ENCODE results near the gene KISS1R.
A peak's percentile ranks its signal among the peaks of the same experiment; 100 is the strongest.

Gene KISS1R

DNA sequence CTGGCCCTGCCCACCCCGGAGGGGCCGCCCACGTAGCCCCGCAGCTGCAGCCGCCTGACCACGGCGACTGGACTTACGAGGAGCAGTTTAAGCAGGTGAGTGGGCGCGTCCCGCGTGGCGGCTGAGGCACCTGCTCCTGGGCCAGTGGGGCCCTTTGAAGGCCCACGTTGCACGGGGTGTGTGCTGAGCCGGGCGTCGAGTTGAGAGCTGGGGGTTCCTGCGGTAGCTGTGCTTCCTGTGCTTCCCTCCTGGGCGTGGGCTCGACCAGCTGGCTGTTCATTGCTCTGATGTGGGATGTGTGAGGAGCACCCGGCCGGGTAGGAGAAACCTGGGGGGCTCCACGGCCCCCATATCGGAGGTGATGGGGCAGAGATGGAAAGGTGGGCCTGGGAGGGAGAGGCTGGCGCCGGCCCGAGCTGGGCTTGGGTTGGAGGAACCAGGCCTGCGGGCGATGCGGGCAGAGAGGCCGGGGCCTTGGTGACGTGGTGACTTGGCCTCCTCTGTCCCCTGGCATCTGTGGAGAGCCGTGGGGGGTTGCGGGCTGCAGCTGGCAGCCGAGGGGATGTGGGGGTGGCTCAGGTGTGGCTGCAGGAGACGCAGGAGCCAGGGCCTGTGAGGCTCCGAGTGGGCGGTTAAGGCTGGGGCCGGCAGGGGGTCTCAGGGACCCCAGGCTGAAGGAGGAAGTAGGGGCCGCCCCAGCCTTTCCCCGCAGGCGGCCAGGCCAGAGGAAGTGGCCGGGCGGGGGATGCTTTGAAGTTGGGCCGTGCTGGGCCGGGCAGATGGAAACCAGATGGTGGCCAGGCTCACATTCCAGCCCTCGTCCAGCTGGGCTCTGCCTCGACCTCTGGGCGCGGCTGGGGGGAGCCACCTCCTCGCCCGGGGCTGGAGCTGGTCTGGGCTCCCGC lies 15.8 kb downstream of the KISS1R start:
- Histone ChIP-seq H4K8ac (ENCODE audit: low read depth, low read length) (peak overlapping the region; percentile 65), H2AFZ (ENCODE audit: low read length) (no peak overlapping the region), H2BK5ac (ENCODE audit: low read length) (peak overlapping the region; percentile 90), H3K4me1 (ENCODE audit: control insufficient read depth in 2 of 2, insufficient read depth in 1 of 2, low read depth in 1 of 2, low read length in 2 of 2) (peaks cover 4 to 9% of the 10 kb centered on the region in 2 donors), H2AK5ac (ENCODE audit: low read depth, low read length) (peak overlapping the region; percentile 81), H3K27ac (replicated peaks; ENCODE audit: low read length) (peak overlapping the region; percentile 59), H2BK12ac (ENCODE audit: low read length) (peak overlapping the region; percentile 41), H3K9ac (ENCODE audit: low read depth, low read length, poor library complexity) (peak overlapping the region; percentile 81), H3K36me3 (replicated peaks in 1 of 2; ENCODE audit: control insufficient read depth in 2 of 2, insufficient read depth in 2 of 2, low read length in 2 of 2) (peaks cover 32 to 80% of the 10 kb centered on the region in 2 donors), H3K4me3 (ENCODE audit: low read length in 2 of 2) (no peak overlapping the region), H2BK120ac (ENCODE audit: low read depth, low read length) (no peak overlapping the region), H3K18ac (ENCODE audit: low read length) (peak overlapping the region; percentile 94), H3K79me1 (ENCODE audit: low read depth, low read length) (peaks cover 34% of the 10 kb centered on the region), H3K4ac (ENCODE audit: low read length) (peak overlapping the region; percentile 84), H3K27me3 (ENCODE audit: control insufficient read depth in 3 of 3, insufficient read depth in 3 of 3, low read depth in 1 of 3, low read length in 3 of 3) (no peaks in the 10 kb centered on the region), H3K4me2 (ENCODE audit: insufficient read depth, low read length, poor library complexity, severe bottlenecking) (peak overlapping the region; percentile 18), H3K14ac (ENCODE audit: low read length) (peak overlapping the region; percentile 94), H2BK15ac (ENCODE audit: low read length) (no peak overlapping the region), H4K91ac (ENCODE audit: low read depth, low read length, poor library complexity) (no peak overlapping the region), H3K9me3 (replicated peaks in 1 of 2; ENCODE audit: control insufficient read depth in 2 of 2, insufficient read depth in 1 of 2, low read depth in 1 of 2, low read length in 2 of 2) (peaks cover 0 to 3% of the 10 kb centered on the region in 2 donors), H3K23ac (ENCODE audit: low read depth, low read length, poor library complexity) (peak overlapping the region; percentile 43)
- no CpG with 5 or more reads among the region's 54 CpGs for WGBS, 2 donors (ENCODE audit: extremely low coverage in 2 of 2, insufficient read length in 2 of 2, insufficient replicate concordance in 1 of 2)
- no peak for DNase-seq (ENCODE audit: low spot score)

DNA sequence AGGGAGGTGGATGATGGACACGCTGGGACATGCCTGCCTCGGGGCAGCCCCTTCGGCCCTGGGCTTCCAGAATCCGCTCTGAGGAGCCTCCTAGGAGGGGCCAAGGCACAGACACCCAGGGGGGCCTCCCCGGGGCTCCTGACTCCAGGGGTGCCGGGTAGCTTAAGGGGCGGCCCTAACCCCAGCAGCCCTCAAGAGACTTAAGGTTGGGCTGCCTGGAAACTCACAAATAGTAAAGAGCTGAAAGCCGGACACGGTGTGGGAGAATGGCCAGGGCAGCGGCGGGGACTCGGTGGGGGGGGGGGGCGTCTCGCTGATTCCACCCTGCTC lies 16.4 kb downstream of the KISS1R start:
- H3K9me3 ChIP-seq (replicated peaks in 1 of 2; ENCODE audit: control insufficient read depth in 2 of 2, insufficient read depth in 1 of 2, low read depth in 1 of 2, low read length in 2 of 2), result peaks cover 0 to 3% of the 10 kb centered on the region in 2 donors
- no peak overlapping the region for H2BK120ac ChIP-seq (ENCODE audit: low read depth, low read length)
- no peak overlapping the region for H2BK15ac ChIP-seq (ENCODE audit: low read length)
- H3K4me2 ChIP-seq (ENCODE audit: insufficient read depth, low read length, poor library complexity, severe bottlenecking), result peak overlapping the region; percentile 18
- DNase-seq (ENCODE audit: low spot score), result no peak
- peaks cover 35% of the 10 kb centered on the region for H3K79me1 ChIP-seq (ENCODE audit: low read depth, low read length)
- peaks cover 37 to 81% of the 10 kb centered on the region in 2 donors for H3K36me3 ChIP-seq (replicated peaks in 1 of 2; ENCODE audit: control insufficient read depth in 2 of 2, insufficient read depth in 2 of 2, low read length in 2 of 2)
- H3K4ac ChIP-seq (ENCODE audit: low read length), result no peak overlapping the region
- no peak overlapping the region for H2BK12ac ChIP-seq (ENCODE audit: low read length)
- no peak overlapping the region for H3K23ac ChIP-seq (ENCODE audit: low read depth, low read length, poor library complexity)
- no peak overlapping the region for H4K91ac ChIP-seq (ENCODE audit: low read depth, low read length, poor library complexity)
- H3K18ac ChIP-seq (ENCODE audit: low read length), result peak overlapping the region; percentile 81
- no CpG with 5 or more reads among the region's 14 CpGs for WGBS, 2 donors (ENCODE audit: extremely low coverage in 2 of 2, insufficient read length in 2 of 2, insufficient replicate concordance in 1 of 2)
- no peak overlapping the region for H3K4me3 ChIP-seq (ENCODE audit: low read length in 2 of 2)
- H2AFZ ChIP-seq (ENCODE audit: low read length), result no peak overlapping the region
- H2BK5ac ChIP-seq (ENCODE audit: low read length), result peak overlapping the region; percentile 90
- H4K8ac ChIP-seq (ENCODE audit: low read depth, low read length), result no peak overlapping the region
- H3K27me3 ChIP-seq (ENCODE audit: control insufficient read depth in 3 of 3, insufficient read depth in 3 of 3, low read depth in 1 of 3, low read length in 3 of 3), result no peaks in the 10 kb centered on the region
- no peak overlapping the region for H3K27ac ChIP-seq (replicated peaks; ENCODE audit: low read length)
- peaks cover 4 to 7% of the 10 kb centered on the region in 2 donors for H3K4me1 ChIP-seq (ENCODE audit: control insufficient read depth in 2 of 2, insufficient read depth in 1 of 2, low read depth in 1 of 2, low read length in 2 of 2)
- H3K9ac ChIP-seq (ENCODE audit: low read depth, low read length, poor library complexity), result no peak overlapping the region
- H3K14ac ChIP-seq (ENCODE audit: low read length), result no peak overlapping the region
- H2AK5ac ChIP-seq (ENCODE audit: low read depth, low read length), result no peak overlapping the region

DNA sequence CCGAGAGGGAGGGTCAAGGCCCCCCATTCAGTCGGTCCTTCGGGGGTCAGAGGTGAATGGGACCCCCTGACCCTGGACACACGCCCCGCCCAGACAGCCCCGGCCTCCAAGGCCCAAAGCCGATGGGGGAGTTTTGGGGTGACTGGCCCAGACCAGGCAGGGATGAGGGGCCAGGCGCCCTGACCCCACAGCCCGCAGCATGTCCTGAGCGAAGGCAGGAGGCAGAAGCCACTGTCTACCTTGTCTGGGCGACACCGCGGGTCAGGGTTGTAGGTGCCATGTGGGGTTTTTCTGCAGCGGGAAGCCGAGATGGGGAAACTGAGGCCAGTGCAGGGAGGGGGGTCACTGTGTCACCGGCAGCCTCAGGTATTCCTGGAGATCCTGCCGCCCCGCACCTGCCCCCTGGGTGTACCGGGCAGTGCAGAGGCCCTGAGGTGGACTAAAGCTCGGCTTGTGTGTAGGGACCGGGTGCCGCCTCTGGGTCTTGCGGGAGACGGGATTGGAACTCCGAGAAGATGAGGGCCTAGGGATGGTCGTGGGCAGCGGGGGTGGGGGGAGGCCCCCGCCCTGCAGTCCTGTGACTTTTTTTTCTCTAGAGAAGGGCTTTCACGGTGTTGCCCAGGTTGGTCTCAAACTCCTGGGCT lies 17.2 kb downstream of the KISS1R start:
- no peak overlapping the region for H3K27ac ChIP-seq (replicated peaks; ENCODE audit: low read length)
- H2BK12ac ChIP-seq (ENCODE audit: low read length), result no peak overlapping the region
- no CpG with 5 or more reads among the region's 29 CpGs for WGBS, 2 donors (ENCODE audit: extremely low coverage in 2 of 2, insufficient read length in 2 of 2, insufficient replicate concordance in 1 of 2)
- H2AK5ac ChIP-seq (ENCODE audit: low read depth, low read length), result peak overlapping the region; percentile 68
- H3K23ac ChIP-seq (ENCODE audit: low read depth, low read length, poor library complexity), result no peak overlapping the region
- H2BK5ac ChIP-seq (ENCODE audit: low read length), result peak overlapping the region; percentile 90
- H3K36me3 ChIP-seq (replicated peaks in 1 of 2; ENCODE audit: control insufficient read depth in 2 of 2, insufficient read depth in 2 of 2, low read length in 2 of 2), result peaks cover 35 to 81% of the 10 kb centered on the region in 2 donors
- H3K27me3 ChIP-seq (ENCODE audit: control insufficient read depth in 3 of 3, insufficient read depth in 3 of 3, low read depth in 1 of 3, low read length in 3 of 3), result no peaks in the 10 kb centered on the region
- no peak overlapping the region for H3K9ac ChIP-seq (ENCODE audit: low read depth, low read length, poor library complexity)
- H4K91ac ChIP-seq (ENCODE audit: low read depth, low read length, poor library complexity), result no peak overlapping the region
- DNase-seq (ENCODE audit: low spot score), result no peak
- no peak overlapping the region for H3K4me3 ChIP-seq (ENCODE audit: low read length in 2 of 2)
- no peak overlapping the region for H3K14ac ChIP-seq (ENCODE audit: low read length)
- peak overlapping the region; percentile 43 for H4K8ac ChIP-seq (ENCODE audit: low read depth, low read length)
- no peak overlapping the region for H2AFZ ChIP-seq (ENCODE audit: low read length)
- H2BK15ac ChIP-seq (ENCODE audit: low read length), result no peak overlapping the region
- peak overlapping the region; percentile 83 for H3K18ac ChIP-seq (ENCODE audit: low read length)
- peaks cover 4 to 7% of the 10 kb centered on the region in 2 donors for H3K4me1 ChIP-seq (ENCODE audit: control insufficient read depth in 2 of 2, insufficient read depth in 1 of 2, low read depth in 1 of 2, low read length in 2 of 2)
- no peak overlapping the region for H2BK120ac ChIP-seq (ENCODE audit: low read depth, low read length)
- no peak overlapping the region for H3K4ac ChIP-seq (ENCODE audit: low read length)
- H3K9me3 ChIP-seq (replicated peaks in 1 of 2; ENCODE audit: control insufficient read depth in 2 of 2, insufficient read depth in 1 of 2, low read depth in 1 of 2, low read length in 2 of 2), result peaks cover 0 to 3% of the 10 kb centered on the region in 2 donors
- peaks cover 34% of the 10 kb centered on the region for H3K79me1 ChIP-seq (ENCODE audit: low read depth, low read length)
- H3K4me2 ChIP-seq (ENCODE audit: insufficient read depth, low read length, poor library complexity, severe bottlenecking), result no peak overlapping the region

DNA sequence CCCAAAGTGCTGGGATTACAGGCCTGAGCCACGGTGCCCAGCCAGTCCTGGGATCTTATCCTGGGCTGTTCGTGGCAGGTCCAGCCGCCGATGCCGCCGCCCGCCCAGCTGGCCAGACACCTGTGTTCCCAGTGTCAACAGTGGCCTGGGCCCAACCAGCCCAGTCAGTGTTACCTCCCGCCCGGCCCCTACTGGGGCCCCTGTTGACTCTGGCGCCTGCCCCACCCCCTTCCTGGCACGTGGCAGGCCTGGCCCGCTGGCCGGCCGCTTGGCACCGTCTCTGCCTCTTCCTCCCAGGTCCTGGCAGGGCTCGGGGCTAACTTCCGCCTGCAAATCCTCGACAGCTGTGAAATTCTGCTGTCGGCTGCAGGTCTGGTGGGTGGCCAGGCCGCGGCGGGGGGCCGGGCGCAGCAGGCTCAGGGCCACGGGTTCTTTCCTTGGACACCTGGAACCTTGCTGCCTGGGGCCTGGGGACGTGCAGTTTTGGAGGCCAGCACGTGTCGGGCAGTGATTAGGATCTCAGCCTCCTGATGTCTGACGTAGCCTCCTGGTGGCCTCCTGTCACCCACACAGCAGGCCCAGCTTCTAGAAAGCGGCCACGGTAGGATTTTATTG lies 17.8 kb downstream of the KISS1R start:
- no peak overlapping the region for H2BK120ac ChIP-seq (ENCODE audit: low read depth, low read length)

More for the DNA sequence above, 17.8 kb downstream of the KISS1R start:
- Histone ChIP-seq H4K91ac (ENCODE audit: low read depth, low read length, poor library complexity) (no peak overlapping the region), H2BK15ac (ENCODE audit: low read length) (no peak overlapping the region), H3K14ac (ENCODE audit: low read length) (no peak overlapping the region), H3K36me3 (replicated peaks in 1 of 2; ENCODE audit: control insufficient read depth in 2 of 2, insufficient read depth in 2 of 2, low read length in 2 of 2) (peaks cover 35 to 83% of the 10 kb centered on the region in 2 donors), H2AK5ac (ENCODE audit: low read depth, low read length) (peak overlapping the region; percentile 75), H2BK12ac (ENCODE audit: low read length) (no peak overlapping the region), H3K23ac (ENCODE audit: low read depth, low read length, poor library complexity) (no peak overlapping the region), H3K18ac (ENCODE audit: low read length) (peak overlapping the region; percentile 28), H3K4ac (ENCODE audit: low read length) (no peak overlapping the region), H2AFZ (ENCODE audit: low read length) (no peak overlapping the region), H3K79me1 (ENCODE audit: low read depth, low read length) (peaks cover 38% of the 10 kb centered on the region), H3K4me2 (ENCODE audit: insufficient read depth, low read length, poor library complexity, severe bottlenecking) (no peak overlapping the region), H4K8ac (ENCODE audit: low read depth, low read length) (no peak overlapping the region), H3K9me3 (replicated peaks in 1 of 2; ENCODE audit: control insufficient read depth in 2 of 2, insufficient read depth in 1 of 2, low read depth in 1 of 2, low read length in 2 of 2) (peaks cover 0 to 3% of the 10 kb centered on the region in 2 donors), H2BK5ac (ENCODE audit: low read length) (peak overlapping the region; percentile 90), H3K4me3 (ENCODE audit: low read length in 2 of 2) (no peak overlapping the region), H3K4me1 (ENCODE audit: control insufficient read depth in 2 of 2, insufficient read depth in 1 of 2, low read depth in 1 of 2, low read length in 2 of 2) (peaks cover 4 to 7% of the 10 kb centered on the region in 2 donors), H3K27ac (replicated peaks; ENCODE audit: low read length) (no peak overlapping the region), H3K27me3 (ENCODE audit: control insufficient read depth in 3 of 3, insufficient read depth in 3 of 3, low read depth in 1 of 3, low read length in 3 of 3) (no peaks in the 10 kb centered on the region), H3K9ac (ENCODE audit: low read depth, low read length, poor library complexity) (no peak overlapping the region)
- no peak for DNase-seq (ENCODE audit: low spot score)
- WGBS, 2 donors (ENCODE audit: extremely low coverage in 2 of 2, insufficient read length in 2 of 2, insufficient replicate concordance in 1 of 2), result no CpG with 5 or more reads among the region's 31 CpGs

All from neuronal stem cell (in vitro differentiated cells).